HG03097 (cell line): ENCODE data around the gene NFIX.
A peak's percentile ranks its signal among the peaks of the same experiment; 100 is the strongest.
"Not testable (repeated sequence)": the region's sequence is repeated elsewhere in the genome, so short reads cannot be mapped to it uniquely, and the experiment has no call there.

ENCODE experiments used
- ATAC-seq: cut with Tn5 transposase; IDR thresholded peaks from one replicate; pipeline ENCODE4 v1.9.1; 2021; ENCODE audit not compliant: unreplicated experiment, low FRiP score

Gene NFIX

GRCh38 chr19:12957389-12957952 lies 37.8 kb upstream of the NFIX start:
- ATAC-seq = not testable (repeated sequence)

- ATAC-seq = no peak
Observed at GRCh38 chr19:12959481-12959880, 35.8 kb upstream of the NFIX start.

GRCh38 chr19:12965017-12965811 lies 30.1 kb upstream of the NFIX start:
- ATAC-seq = peak; percentile 87

- ATAC-seq = no peak
Observed at GRCh38 chr19:12965812-12966135, 29.5 kb upstream of the NFIX start.

GRCh38 chr19:12967907-12968306 lies 27.4 kb upstream of the NFIX start:
- no peak for ATAC-seq

GRCh38 chr19:12969292-12969988 lies 25.8 kb upstream of the NFIX start, which contains the start of gene DAND5:
DAND5 (plus strand) TSS chr19:12969576; CDS start chr19:12969661, 85 bp downstream.
- no peak for ATAC-seq

- ATAC-seq = no peak
Observed at GRCh38 chr19:12970070-12970820, 25.0 kb upstream of the NFIX start.

- ATAC-seq = no peak
Observed at GRCh38 chr19:12973236-12973635, 22.0 kb upstream of the NFIX start.

- no peak for ATAC-seq
Observed at GRCh38 chr19:12974301-12975220, 20.7 kb upstream of the NFIX start.

GRCh38 chr19:12975221-12975741 lies 20.0 kb upstream of the NFIX start:
- ATAC-seq = no peak

- not testable (repeated sequence) for ATAC-seq
Observed at GRCh38 chr19:12976109-12976508, 19.2 kb upstream of the NFIX start.

GRCh38 chr19:12979974-12980373 lies 15.3 kb upstream of the NFIX start:
- no peak for ATAC-seq

GRCh38 chr19:12982648-12983047 lies 12.6 kb upstream of the NFIX start:
- ATAC-seq = no peak

- no peak for ATAC-seq
Observed at GRCh38 chr19:12983091-12983490, 12.2 kb upstream of the NFIX start.

- ATAC-seq = no peak
Observed at GRCh38 chr19:12983542-12984142, 11.6 kb upstream of the NFIX start.

GRCh38 chr19:12984143-12984627 lies 11.1 kb upstream of the NFIX start:
- no peak for ATAC-seq

- ATAC-seq = no peak
Observed at GRCh38 chr19:12984683-12985048, 10.6 kb upstream of the NFIX start.

GRCh38 chr19:12985049-12985776 lies 10.1 kb upstream of the NFIX start:
- no peak for ATAC-seq

GRCh38 chr19:12986726-12987125 lies 8.5 kb upstream of the NFIX start:
- no peak for ATAC-seq
